H9 (cell line): ENCODE data around the gene COLEC12. TPM values are rescaled to one million over a fixed set of nuclear protein-coding genes. Genes with fewer than 3 reads are reported as not detected.

ENCODE experiments used
- DNase-seq: peaks from one replicate; pipeline ENCODE4 v3.0.0-alpha.2; 2017
- H2AFZ ChIP-seq: one replicate; pipeline ENCODE4 v1.6.1; 2013; ENCODE audit warnings: mild to moderate bottlenecking, low read length, control low read depth, moderate library complexity
- H2AK5ac ChIP-seq: 2 replicates; pipeline ENCODE4 v1.6.1; 2013; ENCODE audit warnings: low read length, control low read depth, mixed read lengths; ENCODE audit not compliant: insufficient read length
- H2BK120ac ChIP-seq: one replicate; pipeline ENCODE4 v1.6.1; 2013; ENCODE audit warnings: low read depth, mild to moderate bottlenecking, low read length, control low read depth, inconsistent platforms; ENCODE audit not compliant: poor library complexity, severe bottlenecking
- H2BK12ac ChIP-seq: 2 replicates; pipeline ENCODE4 v1.6.1; 2013; ENCODE audit warnings: low read length, control low read depth, mixed read lengths, low read depth; ENCODE audit not compliant: insufficient read length
- H2BK15ac ChIP-seq: 2 replicates; pipeline ENCODE4 v1.6.1; 2013; ENCODE audit warnings: low read depth, low read length, control low read depth
- H2BK20ac ChIP-seq: one replicate; pipeline ENCODE4 v1.6.1; 2013; ENCODE audit warnings: low read depth, mild to moderate bottlenecking, low read length, control low read depth, inconsistent platforms; ENCODE audit not compliant: poor library complexity, severe bottlenecking
- H2BK5ac ChIP-seq: 2 replicates; pipeline ENCODE4 v1.6.1; 2013; ENCODE audit warnings: low read length, control low read depth, mixed read lengths; ENCODE audit not compliant: insufficient read length
- H3K14ac ChIP-seq: 2 replicates; pipeline ENCODE4 v1.6.1; 2013; ENCODE audit warnings: low read length, control low read depth; ENCODE audit not compliant: insufficient read depth
- H3K18ac ChIP-seq: 2 replicates; pipeline ENCODE4 v1.6.1; 2013; ENCODE audit warnings: low read depth, mild to moderate bottlenecking, mixed read lengths, low read length, control low read depth; ENCODE audit not compliant: insufficient read length
- H3K23ac ChIP-seq: 2 replicates; pipeline ENCODE4 v1.6.1; 2013; ENCODE audit warnings: low read length, control low read depth, mixed read lengths, low read depth; ENCODE audit not compliant: insufficient read length
- H3K23me2 ChIP-seq: 2 replicates; pipeline ENCODE4 v1.6.1; 2013; ENCODE audit warnings: low read depth, mild to moderate bottlenecking, mixed read lengths, low read length, control low read depth; ENCODE audit not compliant: insufficient read length, poor library complexity, severe bottlenecking
- H3K27ac ChIP-seq: 2 replicates; pipeline ENCODE4 v1.5.1; 2013; ENCODE audit warnings: low read length, control low read depth, mixed read lengths, low read depth; ENCODE audit not compliant: insufficient read length
- H3K27me3 ChIP-seq: 2 replicates; pipeline ENCODE4 v1.6.1; 2013; ENCODE audit warnings: low read length, control low read depth, inconsistent platforms; ENCODE audit not compliant: insufficient read depth
- H3K4ac ChIP-seq: 2 replicates; pipeline ENCODE4 v1.6.1; 2013; ENCODE audit warnings: low read depth, mild to moderate bottlenecking, control low read depth, inconsistent platforms, low read length, moderate library complexity
- H3K4me1 ChIP-seq: 2 replicates; pipeline ENCODE4 v1.6.1; 2013; ENCODE audit warnings: low read length, control low read depth, inconsistent platforms; ENCODE audit not compliant: insufficient read depth
- H3K4me2 ChIP-seq: 2 replicates; pipeline ENCODE4 v1.6.1; 2013; ENCODE audit warnings: low read length, control low read depth, mixed read lengths; ENCODE audit not compliant: insufficient read length, insufficient read depth
- H3K56ac ChIP-seq: 2 replicates; pipeline ENCODE4 v1.6.1; 2013; ENCODE audit warnings: low read depth, mild to moderate bottlenecking, mixed read lengths, low read length, control low read depth; ENCODE audit not compliant: insufficient read length
- H3K79me1 ChIP-seq: 2 replicates; pipeline ENCODE4 v1.6.1; 2013; ENCODE audit warnings: low read depth, mild to moderate bottlenecking, moderate library complexity, low read length, control low read depth, inconsistent platforms; ENCODE audit not compliant: insufficient read depth, poor library complexity, severe bottlenecking
- H3K79me2 ChIP-seq: 2 replicates; pipeline ENCODE4 v1.6.1; 2013; ENCODE audit warnings: low read length, control low read depth, inconsistent platforms; ENCODE audit not compliant: insufficient read depth
- H3K9ac ChIP-seq: 2 replicates; pipeline ENCODE4 v1.6.1; 2013; ENCODE audit warnings: low read length, control low read depth, mixed read lengths; ENCODE audit not compliant: insufficient read length; ENCODE audit errors: extremely low read depth
- H3K9me3 ChIP-seq: one replicate; pipeline ENCODE4 v1.6.1; 2013; ENCODE audit warnings: low read depth, low read length, inconsistent platforms; ENCODE audit not compliant: control insufficient read depth
- H3T11ph ChIP-seq: one replicate; pipeline ENCODE4 v1.6.1; 2013; ENCODE audit warnings: mild to moderate bottlenecking, low read length, control low read depth, inconsistent platforms
- H4K20me1 ChIP-seq: one replicate; pipeline ENCODE4 v1.6.1; 2013; ENCODE audit not compliant: control insufficient read depth, insufficient read length, insufficient read depth
- H4K5ac ChIP-seq: 2 replicates; pipeline ENCODE4 v1.6.1; 2013; ENCODE audit warnings: low read depth, mild to moderate bottlenecking, mixed read lengths, low read length, control low read depth; ENCODE audit not compliant: insufficient read length
- H4K8ac ChIP-seq: replicated peaks from 2 replicates; pipeline ENCODE4 v1.6.1; 2013; ENCODE audit warnings: low read length, control low read depth, mixed read lengths, low read depth; ENCODE audit not compliant: insufficient read length
- H4K91ac ChIP-seq: 2 replicates; pipeline ENCODE4 v1.6.1; 2013; ENCODE audit warnings: low read depth, mild to moderate bottlenecking, moderate library complexity, mixed read lengths, low read length, control low read depth; ENCODE audit not compliant: insufficient read length
- H3K27ac Mint-ChIP-seq, 3 experiments: 2 replicates in 2 of 3; 3 replicates in 1 of 3; pipeline ENCODE4 v1.8.0; 2020 to 2021; ENCODE audit warnings: mixed read lengths in 3 of 3, mild to moderate bottlenecking in 1 of 3, moderate library complexity in 1 of 3
- H3K27me3 Mint-ChIP-seq: 2 replicates; pipeline ENCODE4 v1.8.0; 2021; ENCODE audit warnings: low read depth, mild to moderate bottlenecking, moderate library complexity, mixed read lengths
- H3K36me3 Mint-ChIP-seq, 3 experiments: 2 replicates in 2 of 3; 3 replicates in 1 of 3; pipeline ENCODE4 v1.8.0; 2020 to 2021; ENCODE audit warnings: low read depth in 3 of 3, mixed read lengths in 3 of 3; ENCODE audit not compliant: insufficient read depth in 1 of 3
- H3K4me1 Mint-ChIP-seq, 2 experiments: 2 replicates each; pipeline ENCODE4 v1.8.0; 2020; ENCODE audit warnings: mixed read lengths in 2 of 2
- H3K4me3 Mint-ChIP-seq, 2 experiments: 2 replicates in 1 of 2; 3 replicates in 1 of 2; pipeline ENCODE4 v1.8.0; 2020 to 2021; ENCODE audit warnings: mild to moderate bottlenecking in 2 of 2, mixed read lengths in 2 of 2, moderate library complexity in 1 of 2
- H3K9me3 Mint-ChIP-seq, 2 experiments: 2 replicates in 1 of 2; 3 replicates in 1 of 2; pipeline ENCODE4 v1.8.0; 2020; ENCODE audit warnings: mild to moderate bottlenecking in 2 of 2, mixed read lengths in 2 of 2, moderate library complexity in 1 of 2
- CTCF ChIP-seq: fragments of 200-600 bp; sonication (generic); conservative IDR thresholded peaks from 3 replicates; pipeline ENCODE4 v1.8.0; 2021; ENCODE audit warnings: antibody characterized with exemption, mild to moderate bottlenecking
- WGBS: extraction: QIAGEN DNeasy Blood & Tissue Kit; methylation state at CpG from one replicate; pipeline ENCODE4 v1.1.7; 2013; ENCODE audit warnings: missing lambda C conversion rate, low lambda C conversion rate, mixed read lengths; ENCODE audit not compliant: insufficient read length; ENCODE audit errors: extremely low coverage; 5-methylcytosine and 5-hydroxymethylcytosine counted together
- total RNA-seq: library from RNA; stranded (reverse); gene quantifications from 2 replicates; pipeline ENCODE4 v1.2.1, GENCODE V29; 2021

The COLEC12 gene
- total RNA-seq, 1 experiment from 2014 or later = 0.70 TPM

- WGBS = no CpG with 5 or more reads among the region's 1 CpG
- Histone ChIP-seq H4K5ac (no peak overlapping the region), H3K4me1 (no peaks in the 10 kb centered on the region), H2BK120ac (no peak overlapping the region), H2BK15ac (no peak overlapping the region), H3K9me3 (no peaks in the 10 kb centered on the region), H3K79me2 (no peaks in the 10 kb centered on the region), H3K23me2 (no peaks in the 10 kb centered on the region), H4K8ac (no peak overlapping the region), H2BK12ac (no peak overlapping the region), H3K4ac (no peak overlapping the region), H3K27ac (no peak overlapping the region), H2BK5ac (no peak overlapping the region), H2AFZ (no peak overlapping the region), H2BK20ac (no peak overlapping the region), H3K14ac (no peak overlapping the region), H3K4me2 (no peak overlapping the region), H3T11ph (no peak overlapping the region), H3K79me1 (no peaks in the 10 kb centered on the region), H3K23ac (no peak overlapping the region), H3K18ac (no peak overlapping the region), H3K9ac (no peak overlapping the region), H2AK5ac (no peak overlapping the region), H3K56ac (no peak overlapping the region), H3K27me3 (no peaks in the 10 kb centered on the region), H4K91ac (no peak overlapping the region), H4K20me1 (no peaks in the 10 kb centered on the region)
- Mint-ChIP-seq H3K9me3 (no peaks in the 10 kb centered on the region), H3K27me3 (no peaks in the 10 kb centered on the region; the same call in 1 of the 2 replicates), H3K36me3 (no peaks in the 10 kb centered on the region; a peak in 1 of 7 replicates), H3K27ac (no peak overlapping the region), H3K4me1 (no peaks in the 10 kb centered on the region), H3K4me3 (no peak overlapping the region)
- no peak for TF ChIP-seq CTCF
- DNase-seq = no peak
Observed at GRCh38 chr18:289026-289425, 211.5 kb downstream of the COLEC12 start.
